Subcutaneous adipose tissue (tissue), 4 donors: ENCODE data around the gene DAB1. TPM values are rescaled to one million over a fixed set of nuclear protein-coding genes. Genes with fewer than 3 reads are reported as not detected.

Experiments used
- CTCF ChIP-seq: fragments of 450-650 bp; IDR thresholded peaks from one replicate; pipeline ENCODE4 v1.5.1; 2016; ENCODE audit warnings: low read depth, mild to moderate bottlenecking, control low read depth, antibody characterized with exemption, moderate library complexity
- total RNA-seq, 4 donors: library from RNA; depleted of rRNA; stranded (reverse); fragments of >200 nt; gene quantifications; one replicate each; pipeline ENCODE4 v1.1.0, GENCODE V29; 2016

The DAB1 gene
- total RNA-seq, 4 donors from 2014 or later, result 0.22 to 0.98 (median 0.45) TPM

GRCh38 chr1:56953386-56953785 is 470.5 kb downstream of the DAB1 start:
- TF ChIP-seq CTCF, result no peak

GRCh38 chr1:56952501-56952900 is 471.4 kb downstream of the DAB1 start:
- no peak for TF ChIP-seq CTCF

GRCh38 chr1:56948403-56949023 is 475.3 kb downstream of the DAB1 start:
- no peak for TF ChIP-seq CTCF
